Measurements from ENCODE around the gene CAMK1D. TPM values are rescaled to one million over a fixed set of nuclear protein-coding genes. Genes with fewer than 3 reads are reported as not detected.

Gene CAMK1D
- total and polyA plus RNA-seq, 2 of the 8 experiments (the other 6 are each of a cell fraction or from before 2014, with no cell fraction given): 3.5 to 10.6 TPM

DNA sequence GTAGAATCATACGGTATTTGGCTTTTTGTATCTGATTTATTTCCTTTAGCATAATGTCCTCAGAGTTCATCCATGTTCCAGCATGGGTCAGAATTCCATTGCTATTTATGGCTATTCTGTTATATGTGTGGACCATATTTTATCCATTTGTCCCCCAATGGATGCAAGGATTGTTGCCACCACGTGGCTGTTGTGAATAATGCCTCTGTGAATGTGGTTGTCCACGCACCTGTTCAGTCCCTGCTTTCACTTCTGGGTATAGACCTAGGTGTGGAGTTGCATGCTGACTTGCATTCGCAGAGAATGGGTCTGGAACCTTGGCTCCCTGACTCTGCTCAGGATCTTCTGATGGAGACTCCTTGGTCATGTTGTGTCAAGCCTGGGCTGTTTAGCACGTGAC is 199.9 kb downstream of the CAMK1D start:
- Histone ChIP-seq H2BK15ac (ENCODE audit: low read length) (no peak overlapping the region), H3K4me1 (replicated peaks in 1 of 4; ENCODE audit: control insufficient read depth in 3 of 4, insufficient read depth in 4 of 4, low read length in 3 of 4) (no peaks in the 10 kb centered on the region), H2AK5ac (ENCODE audit: low read depth, low read length) (no peak overlapping the region), H4K8ac (ENCODE audit: extremely low read depth, insufficient read depth, low read length) (no peak overlapping the region), H3K36me3 (ENCODE audit: control insufficient read depth in 2 of 4, insufficient read depth in 4 of 4, low read length in 3 of 4) (no peaks in the 10 kb centered on the region), H2BK120ac (replicated peaks; ENCODE audit: low read depth, low read length) (no peak overlapping the region), H3K27ac (ENCODE audit: low read depth, low read length) (no peak overlapping the region), H3K18ac (ENCODE audit: extremely low read depth, low read length) (no peak overlapping the region), H3K9me3 (ENCODE audit: insufficient read depth in 2 of 2, low read depth in 1 of 2, low read length in 1 of 2) (0 out of 4 replicates have a peak, but pooled peaks cover 0 to 5% of the 10 kb centered on the region in 2 experiments), H4K5ac (ENCODE audit: insufficient read length, low read depth, low read length) (no peak overlapping the region), H3K9ac (replicated peaks in 1 of 4; ENCODE audit: extremely low read depth in 1 of 4, low read depth in 3 of 4, low read length in 3 of 4) (no peak overlapping the region), H2BK5ac (ENCODE audit: low read depth, low read length) (no peak overlapping the region), H3K79me2 (ENCODE audit: control insufficient read depth in 1 of 2, insufficient read depth in 2 of 2, low read length in 2 of 2) (no peaks in the 10 kb centered on the region), H4K91ac (replicated peaks; ENCODE audit: insufficient read length, low read length) (no peak overlapping the region), H3K4ac (replicated peaks; ENCODE audit: insufficient read length, low read depth, low read length) (no peak overlapping the region), H2BK20ac (ENCODE audit: low read length) (no peak overlapping the region), H3K56ac (replicated peaks; ENCODE audit: insufficient read length, low read depth, low read length) (no peak overlapping the region), H2AFZ (ENCODE audit: low read length) (no peak overlapping the region), H3K4me2 (ENCODE audit: insufficient read depth in 1 of 2, low read depth in 2 of 2, low read length in 2 of 2) (no peak overlapping the region), H3K23me2 (ENCODE audit: low read depth, low read length) (no peaks in the 10 kb centered on the region), H3K79me1 (ENCODE audit: low read depth, low read length) (no peaks in the 10 kb centered on the region), H4K20me1 (replicated peaks in 1 of 2; ENCODE audit: control insufficient read depth in 1 of 2, insufficient read depth in 2 of 2, low read length in 2 of 2) (no peaks in the 10 kb centered on the region), H3K4me3 (ENCODE audit: extremely low read depth in 1 of 4, insufficient read depth in 2 of 4, low read depth in 3 of 4, low read length in 4 of 4) (no peak overlapping the region), H2BK12ac (ENCODE audit: low read depth, low read length) (no peak overlapping the region), H3K14ac (ENCODE audit: insufficient read length) (no peak overlapping the region), H3K23ac (ENCODE audit: insufficient read length) (no peak overlapping the region), H3K27me3 (replicated peaks in 1 of 4; ENCODE audit: control insufficient read depth in 3 of 4, extremely low read depth in 1 of 4, insufficient read depth in 3 of 4, low read length in 3 of 4) (no peaks in the 10 kb centered on the region)
- TF ChIP-seq BRCA1 (IDR thresholded peaks at IDR 0.05; ENCODE audit: low read depth, low read length) (no peak), SP1 (IDR thresholded peaks at IDR 0.05; ENCODE audit: low read depth, low read length) (no peak), CTBP2 (IDR thresholded peaks at IDR 0.05; ENCODE audit: borderline replicate concordance, insufficient read depth, insufficient read length, low read length) (no peak), MAFK (IDR thresholded peaks at IDR 0.05; ENCODE audit: low read depth, low read length) (no peak), EZH2 (IDR thresholded peaks at IDR 0.05; ENCODE audit: low read depth, low read length, severe bottlenecking) (no peak)
- WGBS, 2 experiments (ENCODE audit: extremely low coverage in 1 of 2, insufficient coverage in 1 of 2, insufficient read length in 1 of 2, insufficient replicate concordance in 2 of 2, low coverage in 1 of 2, low lambda C conversion rate in 2 of 2, missing lambda C conversion rate in 1 of 2): 84% methylated on average over 5 of the region's 5 CpGs; no CpG with 5 or more reads in 1 of the 2 experiments
- POLR2A ChIA-PET (ENCODE audit: partially characterized antibody): no interaction called here
- DNase-seq (ENCODE audit: low read depth in 1 of 2, low spot score in 2 of 2): no peak
- CTCF ChIA-PET (ENCODE audit: partially characterized antibody): no interaction called here
- no peak for FAIRE-seq

Data from H1 (cell line).